Measurements from ENCODE around the gene RAB27A.
"Not testable (repeated sequence)": the region's sequence is repeated elsewhere in the genome, so short reads cannot be mapped to it uniquely, and the experiment has no call there.

Gene RAB27A

GRCh38 chr15:55289746-55290527 lies at the start of gene RAB27A:
RAB27A (minus strand) TSS chr15:55289813; CDS start chr15:55234934, 54,879 bp downstream.
- peak; percentile 46 for DNase-seq

GRCh38 chr15:55337160-55337559 lies 47.5 kb upstream of the RAB27A start:
- no peak for DNase-seq

- no peak for DNase-seq
These were observed 45.4 kb upstream of the RAB27A start for GRCh38 chr15:55334997-55335396.

- no peak for DNase-seq
These were observed 44.8 kb upstream of the RAB27A start for GRCh38 chr15:55334371-55334770.

GRCh38 chr15:55327387-55327786 lies 37.8 kb upstream of the RAB27A start:
- DNase-seq, result no peak

GRCh38 chr15:55322467-55322866 lies 32.9 kb upstream of the RAB27A start:
- no peak for DNase-seq

GRCh38 chr15:55320963-55321362 lies 31.4 kb upstream of the RAB27A start:
- no peak for DNase-seq

- DNase-seq, result no peak
These were observed 30.6 kb upstream of the RAB27A start for GRCh38 chr15:55320238-55320550.

GRCh38 chr15:55319537-55320237 lies 30.1 kb upstream of the RAB27A start:
- no peak for DNase-seq

- DNase-seq, result peak; percentile 13
These were observed 29.2 kb upstream of the RAB27A start, which contains the start of the genes PIGB and PIGBOS1 for GRCh38 chr15:55318588-55319494. PIGB (plus strand) TSS chr15:55319222; CDS start chr15:55319251, 29 bp downstream. PIGBOS1 (minus strand) TSS chr15:55319123; CDS start chr15:55317792, 1,331 bp downstream.

- DNase-seq, result not testable (repeated sequence)
These were observed 13.2 kb upstream of the RAB27A start for GRCh38 chr15:55302801-55303200.

- no peak for DNase-seq
These were observed 7.7 kb upstream of the RAB27A start for GRCh38 chr15:55297315-55297714.

GRCh38 chr15:55290528-55291057 lies 980 bp upstream of the RAB27A start:
- DNase-seq, result peak; percentile 43

GRCh38 chr15:55289011-55289745 lies 435 bp downstream of the RAB27A start:
- peak; percentile 10 for DNase-seq

GRCh38 chr15:55288006-55288717 lies 1.5 kb downstream of the RAB27A start:
- DNase-seq, result no peak

- not testable (repeated sequence) for DNase-seq
These were observed 3.0 kb downstream of the RAB27A start for GRCh38 chr15:55286442-55287189.

- no peak for DNase-seq
These were observed 5.2 kb downstream of the RAB27A start for GRCh38 chr15:55284426-55284825.

- DNase-seq, result no peak
These were observed 6.0 kb downstream of the RAB27A start for GRCh38 chr15:55283379-55284147.

- DNase-seq, result no peak
These were observed 7.3 kb downstream of the RAB27A start for GRCh38 chr15:55282284-55282833.
